Measurements from ENCODE around the gene HBG2. TPM values are rescaled to one million over a fixed set of nuclear protein-coding genes. Genes with fewer than 3 reads are reported as not detected.

Gene HBG2
- 0.19 TPM in 1 of 2 replicates, not detected in the other for total RNA-seq

GRCh38 chr11:5254646-5255413 lies at the start of gene HBG2:
Gene HBG2, minus strand, starts transcription at chr11:5254781. Its CDS starts 53 bp downstream, at chr11:5254728.

DNA sequence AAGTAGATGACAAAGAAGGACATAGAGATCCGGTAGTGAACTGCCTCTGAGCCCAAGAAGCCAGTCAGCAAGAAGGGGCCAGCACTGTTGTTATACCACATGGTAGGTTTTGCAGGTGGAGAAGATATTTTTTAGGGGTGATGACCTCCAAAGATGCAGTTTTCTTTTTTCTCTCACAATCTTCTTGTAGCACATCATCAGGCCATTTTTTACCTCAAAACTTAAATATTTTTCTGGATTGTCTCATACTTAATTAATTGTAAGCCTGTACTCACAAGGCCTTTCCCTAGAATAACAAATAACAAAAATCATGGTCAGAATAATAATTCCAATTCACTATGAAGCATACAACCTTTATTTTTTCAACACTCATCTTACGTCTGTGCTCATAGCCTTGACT lies 47.3 kb upstream of the HBG2 start, which contains the start of gene OR51B4:
TSS of gene OR51B4 (minus strand) at position 101 of the 400 bp plus-strand sequence. CDS start at position 101, 0 bp downstream.

GRCh38 chr11:5269715-5270147 lies 15.2 kb upstream of the HBG2 start, which contains the start of gene HBE1:
Gene HBE1, minus strand, starts transcription at chr11:5269945. Its CDS starts 55 bp downstream, at chr11:5269890.

DNA sequence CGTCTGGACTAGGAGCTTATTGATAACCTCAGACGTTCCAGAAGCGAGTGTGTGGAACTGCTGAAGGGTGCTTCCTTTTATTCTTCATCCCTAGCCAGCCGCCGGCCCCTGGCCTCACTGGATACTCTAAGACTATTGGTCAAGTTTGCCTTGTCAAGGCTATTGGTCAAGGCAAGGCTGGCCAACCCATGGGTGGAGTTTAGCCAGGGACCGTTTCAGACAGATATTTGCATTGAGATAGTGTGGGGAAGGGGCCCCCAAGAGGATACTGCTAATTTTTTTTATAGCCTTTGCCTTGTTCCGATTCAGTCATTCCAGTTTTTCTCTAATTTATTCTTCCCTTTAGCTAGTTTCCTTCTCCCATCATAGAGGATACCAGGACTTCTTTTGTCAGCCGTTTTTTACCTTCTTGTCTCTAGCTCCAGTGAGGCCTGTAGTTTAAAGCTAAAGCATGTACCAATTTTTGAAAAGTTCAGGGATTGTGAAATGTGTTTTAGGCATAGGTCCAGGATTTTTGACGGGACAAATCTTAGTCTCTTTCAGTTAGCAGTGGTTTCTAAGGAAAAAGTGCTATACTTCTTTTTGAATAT lies 4.7 kb downstream of the HBG2 start, which contains the start of gene HBG1:
TSS of gene HBG1 (minus strand) at position 51 of the 590 bp plus-strand sequence. CDS start 53 bp downstream, outside the sequence.

GRCh38 chr11:5234381-5234834 lies 20.2 kb downstream of the HBG2 start, which contains the start of gene HBD:
Gene HBD, minus strand, starts transcription at chr11:5234483. Its CDS starts 50 bp downstream, at chr11:5234433.

DNA sequence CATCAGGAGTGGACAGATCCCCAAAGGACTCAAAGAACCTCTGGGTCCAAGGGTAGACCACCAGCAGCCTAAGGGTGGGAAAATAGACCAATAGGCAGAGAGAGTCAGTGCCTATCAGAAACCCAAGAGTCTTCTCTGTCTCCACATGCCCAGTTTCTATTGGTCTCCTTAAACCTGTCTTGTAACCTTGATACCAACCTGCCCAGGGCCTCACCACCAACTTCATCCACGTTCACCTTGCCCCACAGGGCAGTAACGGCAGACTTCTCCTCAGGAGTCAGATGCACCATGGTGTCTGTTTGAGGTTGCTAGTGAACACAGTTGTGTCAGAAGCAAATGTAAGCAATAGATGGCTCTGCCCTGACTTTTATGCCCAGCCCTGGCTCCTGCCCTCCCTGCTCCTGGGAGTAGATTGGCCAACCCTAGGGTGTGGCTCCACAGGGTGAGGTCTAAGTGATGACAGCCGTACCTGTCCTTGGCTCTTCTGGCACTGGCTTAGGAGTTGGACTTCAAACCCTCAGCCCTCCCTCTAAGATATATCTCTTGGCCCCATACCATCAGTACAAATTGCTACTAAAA lies 27.8 kb downstream of the HBG2 start, which contains the start of gene HBB:
TSS of gene HBB (minus strand) at position 340 of the 579 bp plus-strand sequence. CDS start at position 290, 50 bp downstream.

Other genes with a start within 250 kb of the HBG2 start
- gene OR52J3, start 208.3 kb downstream of the HBG2 start, total RNA-seq = not detected in 2 replicates
- not detected in 2 replicates for gene OR52E2, start 195.2 kb downstream of the HBG2 start, total RNA-seq
- gene OR52E1, start 185.2 kb downstream of the HBG2 start, total RNA-seq = not detected in 2 replicates
- not detected in 2 replicates for gene OR52A5, start 116.4 kb downstream of the HBG2 start, total RNA-seq
- not detected in 2 replicates for gene OR52A1, start 100.0 kb downstream of the HBG2 start, total RNA-seq
- gene OR51V1, start 54.1 kb downstream of the HBG2 start, total RNA-seq = not detected in 2 replicates
- not detected in 2 replicates for gene HBB, start 27.7 kb downstream of the HBG2 start, total RNA-seq
- not detected in 2 replicates for gene HBD, start 20.3 kb downstream of the HBG2 start, total RNA-seq
- 0.25 TPM in 1 of 2 replicates, not detected in the other for gene HBG1, start 4.9 kb downstream of the HBG2 start, total RNA-seq
- not detected in 2 replicates for gene HBE1, start 15.2 kb upstream of the HBG2 start, total RNA-seq
- gene OR51B4, start 47.2 kb upstream of the HBG2 start, total RNA-seq = not detected in 2 replicates
- 0.12 TPM in 1 of 2 replicates, not detected in the other for gene OR51B2, start 69.5 kb upstream of the HBG2 start, total RNA-seq
- gene OR51B5, start 88.7 kb upstream of the HBG2 start, total RNA-seq = 0.19 and 0.40 TPM in 2 replicates
- gene OR51B6, start 96.7 kb upstream of the HBG2 start, total RNA-seq = not detected in 2 replicates
- gene OR51M1, start 129.0 kb upstream of the HBG2 start, total RNA-seq = not detected in 2 replicates
- not detected in 2 replicates for gene OR51Q1, start 167.3 kb upstream of the HBG2 start, total RNA-seq
- 0.06 TPM in 1 of 2 replicates, not detected in the other for gene OR51I1, start 186.7 kb upstream of the HBG2 start, total RNA-seq
- gene OR51I2, start 194.5 kb upstream of the HBG2 start, total RNA-seq = not detected in 2 replicates
- not detected in 2 replicates for gene OR52D1, start 233.9 kb upstream of the HBG2 start, total RNA-seq

Measured in aortic smooth muscle cell (primary cell).